ENCODE measurements around the gene SNAPC3. TPM values are rescaled to one million over a fixed set of nuclear protein-coding genes. Genes with fewer than 3 reads are reported as not detected.

Gene SNAPC3
- total RNA-seq, result 32.6 and 32.8 TPM in 2 replicates

GRCh38 chr9:15422372-15423230, at the start of gene SNAPC3:
Gene SNAPC3, plus strand, starts transcription at chr9:15422876. Its CDS starts 4 bp downstream, at chr9:15422880.

GRCh38 chr9:15510789-15511575, 88.3 kb downstream of the SNAPC3 start, which contains the start of gene PSIP1:
Gene PSIP1, minus strand, starts transcription at chr9:15510970. Its CDS starts 782 bp downstream, at chr9:15510188.

Other genes starting within 250 kb of the SNAPC3 start
- 14.2 and 15.9 TPM in 2 replicates for gene TTC39B, start 115.7 kb upstream of the SNAPC3 start, total RNA-seq
- 29.4 and 36.2 TPM in 2 replicates for gene PSIP1, start 88.1 kb downstream of the SNAPC3 start, total RNA-seq
- 1.4 and 2.1 TPM in 2 replicates for gene CCDC171, start 130.2 kb downstream of the SNAPC3 start, total RNA-seq

All from myometrial cell (primary cell).